ENCODE data around the gene RHBDL1. TPM values are rescaled to one million over a fixed set of nuclear protein-coding genes. Genes with fewer than 3 reads are reported as not detected.
"Not testable (repeated sequence)": the region's sequence is repeated elsewhere in the genome, so short reads cannot be mapped to it uniquely, and the experiment has no call there.

The RHBDL1 gene
- total RNA-seq, 1 donor from 2014 or later: 1.7 TPM

GRCh38 chr16:711084-711483, 35.6 kb downstream of the RHBDL1 start:
- Histone ChIP-seq H3K4me1 (peaks cover 20% of the 10 kb centered on the region), H3K27ac (no peak overlapping the region), H3K36me3 (no peaks in the 10 kb centered on the region), H3K9me3 (no peaks in the 10 kb centered on the region), H3K4me3 (no peak overlapping the region), H3K27me3 (peaks cover 8% of the 10 kb centered on the region)
- intact Hi-C loops (cut with DNase I): loop anchor here (10.0 kb wide), 1 partner anchor 344 kb away; no protein-coding TSS in a partner anchor
- DNase-seq (ENCODE audit: extremely low spot score in 2 of 2): no peak
- TF ChIP-seq POLR2A (IDR thresholded peaks at IDR 0.05) (no peak), POLR2AphosphoS5 (IDR thresholded peaks at IDR 0.05; ENCODE audit: insufficient read depth in 1 of 2, low read depth in 1 of 2) (no peak), CTCF (IDR thresholded peaks at IDR 0.05) (no peak)

- TF ChIP-seq CTCF (IDR thresholded peaks at IDR 0.05): peak; percentile 82 to 93 (median 85)
- TF ChIP-seq POLR2A (IDR thresholded peaks at IDR 0.05): no peak
- Histone ChIP-seq H3K27me3 (peaks cover 3% of the 10 kb centered on the region), H3K27ac (no peak overlapping the region), H3K36me3 (no peaks in the 10 kb centered on the region), H3K4me3 (no peak overlapping the region), H3K9me3 (no peaks in the 10 kb centered on the region), H3K4me1 (peaks cover 19% of the 10 kb centered on the region)
- no peak for DNase-seq (ENCODE audit: extremely low spot score in 2 of 2)
- intact Hi-C loops (cut with DNase I): loop anchor here (10.0 kb wide), 1 partner anchor 343 kb away; no protein-coding TSS in a partner anchor
Observed at GRCh38 chr16:711548-712320, 36.3 kb downstream of the RHBDL1 start.

- not testable (repeated sequence) for H3K9me3 ChIP-seq; DNase-seq (ENCODE audit: extremely low spot score in 2 of 2); H3K36me3 ChIP-seq; H3K4me3 ChIP-seq; H3K27ac ChIP-seq; H3K27me3 ChIP-seq
- H3K4me1 ChIP-seq: peaks cover 17% of the 10 kb centered on the region
- intact Hi-C loops (cut with DNase I): loop anchor here (10.0 kb wide), 1 partner anchor 342 kb away; no protein-coding TSS in a partner anchor
- peak in 1 of 3 experiments; percentile 9 for TF ChIP-seq CTCF (IDR thresholded peaks at IDR 0.05)
Observed at GRCh38 chr16:712740-713250, 37.3 kb downstream of the RHBDL1 start.

GRCh38 chr16:714079-714478, 38.6 kb downstream of the RHBDL1 start:
- intact Hi-C loops (cut with DNase I): loop anchor here (10.0 kb wide), 1 partner anchor 341 kb away; no protein-coding TSS in a partner anchor
- no peak for DNase-seq (ENCODE audit: extremely low spot score in 2 of 2)
- Histone ChIP-seq H3K9me3 (no peaks in the 10 kb centered on the region), H3K36me3 (no peaks in the 10 kb centered on the region), H3K27ac (no peak overlapping the region), H3K4me3 (no peak overlapping the region), H3K27me3 (no peaks in the 10 kb centered on the region), H3K4me1 (peaks cover 17% of the 10 kb centered on the region)
- TF ChIP-seq CTCF (IDR thresholded peaks at IDR 0.05): no peak
- TF ChIP-seq POLR2A (IDR thresholded peaks at IDR 0.05): no peak
- no peak for TF ChIP-seq POLR2AphosphoS5 (IDR thresholded peaks at IDR 0.05; ENCODE audit: insufficient read depth in 1 of 2, low read depth in 1 of 2)

Data from vagina (tissue), 2 donors.